ENCODE results near the gene CMTM5. TPM values are rescaled to one million over a fixed set of nuclear protein-coding genes. Genes with fewer than 3 reads are reported as not detected.

The CMTM5 gene
- total RNA-seq, 3 donors from 2014 or later (not counting 1 experiment from before 2014, with no cell fraction given), result 2.9 to 4.5 TPM; not detected in 1

DNA sequence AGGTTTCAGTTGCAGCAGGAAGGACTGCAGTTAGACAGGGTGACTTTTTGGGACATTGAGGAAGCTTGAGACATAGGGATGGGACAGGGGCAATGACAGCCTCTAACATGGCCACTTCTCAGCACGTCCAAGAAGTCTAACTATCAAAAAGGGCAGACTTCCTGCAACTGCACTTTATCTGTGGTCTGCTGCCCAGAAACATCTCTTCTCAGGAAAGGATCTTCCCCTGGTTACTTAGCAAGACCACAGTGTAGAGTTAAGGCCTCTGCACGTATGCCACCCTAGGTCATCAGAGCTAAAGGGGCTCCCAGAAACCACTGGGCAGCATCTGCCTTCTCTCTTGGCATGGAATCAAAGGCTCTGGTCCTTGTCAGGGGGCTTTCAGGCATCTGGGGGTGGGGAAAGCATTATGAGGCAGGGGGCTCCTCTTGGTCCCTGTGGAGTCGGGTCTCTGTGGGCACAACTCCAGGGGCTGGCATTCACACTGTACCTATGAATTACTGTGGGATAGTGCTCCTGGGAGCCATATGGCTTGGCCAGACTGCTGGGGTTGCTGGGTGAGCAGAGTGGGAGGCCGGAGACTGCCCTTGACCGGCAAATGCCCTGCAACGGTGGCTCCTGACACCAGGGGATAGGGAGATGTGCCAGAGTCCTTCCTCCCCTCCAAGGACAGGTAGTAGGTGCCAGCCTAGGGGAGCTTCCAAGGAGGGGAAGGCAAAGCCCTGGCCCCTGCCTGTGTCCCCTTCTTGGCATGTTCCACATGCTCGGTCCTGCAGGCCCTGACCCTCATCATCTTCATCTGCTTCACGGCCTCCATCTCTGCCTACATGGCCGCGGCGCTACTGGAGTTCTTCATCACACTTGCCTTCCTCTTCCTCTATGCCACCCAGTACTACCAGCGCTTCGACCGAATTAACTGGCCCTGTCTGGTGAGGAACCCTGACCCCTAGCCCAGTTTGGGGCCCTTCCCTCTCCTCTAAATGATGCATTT, 1.0 kb downstream of the CMTM5 start:
- H3K27me3 ChIP-seq (ENCODE audit: control insufficient read depth, insufficient read depth, low read length), result no peaks in the 10 kb centered on the region
- no peaks in the 10 kb centered on the region for H3K36me3 Mint-ChIP-seq
- H3K27me3 Mint-ChIP-seq (ENCODE audit: low read depth in 2 of 2), result peaks cover 0 to 4% of the 10 kb centered on the region in 2 donors
- ATAC-seq, result no peak
- H3K36me3 ChIP-seq (ENCODE audit: control insufficient read depth, insufficient read depth, low read length), result no peaks in the 10 kb centered on the region
- DNase-seq, result no peak
- no peak overlapping the region for H3K4me3 ChIP-seq (ENCODE audit: low read length)
- H3K9me3 ChIP-seq (ENCODE audit: control insufficient read depth, insufficient read depth, low read length), result no peaks in the 10 kb centered on the region
- H3K27ac ChIP-seq (ENCODE audit: low read length), result no peak overlapping the region
- no peaks in the 10 kb centered on the region for H3K9me3 Mint-ChIP-seq
- H3K4me3 Mint-ChIP-seq, result no peak overlapping the region
- H3K4me1 ChIP-seq (ENCODE audit: control insufficient read depth, insufficient read depth, low read length), result no peaks in the 10 kb centered on the region
- 83% methylated on average over 14 of the region's 14 CpGs for WGBS (ENCODE audit: insufficient coverage)
- H3K4me1 Mint-ChIP-seq, result no peaks in the 10 kb centered on the region
- intact Hi-C loops (cut with micrococcal nuclease), result no loop called here
- TF ChIP-seq, protein P1, sequence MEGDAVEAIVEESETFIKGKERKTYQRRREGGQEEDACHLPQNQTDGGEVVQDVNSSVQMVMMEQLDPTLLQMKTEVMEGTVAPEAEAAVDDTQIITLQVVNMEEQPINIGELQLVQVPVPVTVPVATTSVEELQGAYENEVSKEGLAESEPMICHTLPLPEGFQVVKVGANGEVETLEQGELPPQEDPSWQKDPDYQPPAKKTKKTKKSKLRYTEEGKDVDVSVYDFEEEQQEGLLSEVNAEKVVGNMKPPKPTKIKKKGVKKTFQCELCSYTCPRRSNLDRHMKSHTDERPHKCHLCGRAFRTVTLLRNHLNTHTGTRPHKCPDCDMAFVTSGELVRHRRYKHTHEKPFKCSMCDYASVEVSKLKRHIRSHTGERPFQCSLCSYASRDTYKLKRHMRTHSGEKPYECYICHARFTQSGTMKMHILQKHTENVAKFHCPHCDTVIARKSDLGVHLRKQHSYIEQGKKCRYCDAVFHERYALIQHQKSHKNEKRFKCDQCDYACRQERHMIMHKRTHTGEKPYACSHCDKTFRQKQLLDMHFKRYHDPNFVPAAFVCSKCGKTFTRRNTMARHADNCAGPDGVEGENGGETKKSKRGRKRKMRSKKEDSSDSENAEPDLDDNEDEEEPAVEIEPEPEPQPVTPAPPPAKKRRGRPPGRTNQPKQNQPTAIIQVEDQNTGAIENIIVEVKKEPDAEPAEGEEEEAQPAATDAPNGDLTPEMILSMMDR (IDR thresholded peaks at IDR 0.05), result no peak
- no peak overlapping the region for H3K27ac Mint-ChIP-seq

DNA sequence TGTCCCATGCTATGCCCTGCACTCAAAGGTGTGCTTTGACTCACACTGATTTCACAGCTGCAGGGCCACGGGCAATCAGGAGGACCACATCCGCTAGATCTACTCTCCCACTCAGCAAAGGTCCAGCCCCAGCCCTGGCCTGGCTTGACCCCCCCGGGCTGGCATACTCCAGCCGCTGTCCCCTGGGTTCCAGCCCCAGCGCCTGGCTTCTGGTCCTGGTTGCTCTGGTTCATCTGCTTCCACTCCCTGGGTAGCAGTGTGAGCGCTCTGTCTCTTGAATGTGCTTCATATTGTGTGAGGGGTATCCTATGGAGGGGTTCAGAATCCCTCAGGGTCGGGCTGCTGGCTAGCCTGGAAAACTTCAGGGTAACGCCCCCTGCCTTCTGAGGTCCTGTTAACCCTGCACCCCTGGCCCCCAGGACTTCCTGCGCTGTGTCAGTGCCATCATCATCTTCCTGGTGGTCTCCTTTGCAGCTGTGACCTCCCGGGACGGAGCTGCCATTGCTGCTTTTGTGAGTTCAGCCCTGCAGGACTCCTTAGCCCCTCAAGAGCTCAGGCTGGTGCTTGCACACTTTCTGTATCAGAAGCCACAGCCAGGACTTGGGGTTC, 1.9 kb downstream of the CMTM5 start:
- Histone ChIP-seq H3K9me3 (ENCODE audit: control insufficient read depth, insufficient read depth, low read length) (no peaks in the 10 kb centered on the region), H3K36me3 (ENCODE audit: control insufficient read depth, insufficient read depth, low read length) (no peaks in the 10 kb centered on the region), H3K4me1 (ENCODE audit: control insufficient read depth, insufficient read depth, low read length) (no peaks in the 10 kb centered on the region), H3K27me3 (ENCODE audit: control insufficient read depth, insufficient read depth, low read length) (no peaks in the 10 kb centered on the region), H3K27ac (ENCODE audit: low read length) (no peak overlapping the region), H3K4me3 (ENCODE audit: low read length) (no peak overlapping the region)
- TF ChIP-seq, protein P1 (IDR thresholded peaks at IDR 0.05), result no peak
- Mint-ChIP-seq H3K4me3 (no peak overlapping the region), H3K36me3 (no peaks in the 10 kb centered on the region), H3K27me3 (ENCODE audit: low read depth in 2 of 2) (peaks cover 0 to 4% of the 10 kb centered on the region in 2 donors), H3K9me3 (no peaks in the 10 kb centered on the region), H3K4me1 (no peaks in the 10 kb centered on the region), H3K27ac (no peak overlapping the region)
- 80% methylated on average over 11 of the region's 11 CpGs for WGBS (ENCODE audit: insufficient coverage)
- intact Hi-C loops (cut with micrococcal nuclease), result no loop called here
- ATAC-seq (no peak), DNase-seq (no peak)

- DNase-seq, result peak in 1 of 2 donors; percentile 84
- Mint-ChIP-seq H3K4me1 (no peaks in the 10 kb centered on the region), H3K36me3 (no peaks in the 10 kb centered on the region)
These were observed 2.7 kb downstream of the CMTM5 start for GRCh38 chr14:23379366-23380196.

More at GRCh38 chr14:23379366-23380196, 2.7 kb downstream of the CMTM5 start:
- H3K36me3 ChIP-seq (ENCODE audit: control insufficient read depth, insufficient read depth, low read length), result no peaks in the 10 kb centered on the region
- intact Hi-C loops (cut with micrococcal nuclease), result loop anchor here (2.0 kb wide), 2 partner anchors 115 to 259 kb away; no protein-coding TSS in a partner anchor
- H3K9me3 ChIP-seq (ENCODE audit: control insufficient read depth, insufficient read depth, low read length), result no peaks in the 10 kb centered on the region
- H3K4me1 ChIP-seq (ENCODE audit: control insufficient read depth, insufficient read depth, low read length), result no peaks in the 10 kb centered on the region
- peak; percentile 66 to 87 (median 69) for ATAC-seq
- Mint-ChIP-seq H3K9me3 (no peaks in the 10 kb centered on the region), H3K27me3 (ENCODE audit: low read depth in 2 of 2) (peaks cover 0 to 4% of the 10 kb centered on the region in 2 donors), H3K27ac (no peak overlapping the region), H3K4me3 (no peak overlapping the region)
- TF ChIP-seq, protein P1 (IDR thresholded peaks at IDR 0.05), result peak; percentile 66
- H3K4me3 ChIP-seq (ENCODE audit: low read length), result no peak overlapping the region
- no peaks in the 10 kb centered on the region for H3K27me3 ChIP-seq (ENCODE audit: control insufficient read depth, insufficient read depth, low read length)
- H3K27ac ChIP-seq (ENCODE audit: low read length), result no peak overlapping the region
- WGBS (ENCODE audit: insufficient coverage), result 46% methylated on average over 10 of the region's 12 CpGs
